Measurements from ENCODE around the gene MEI1. TPM values are rescaled to one million over a fixed set of nuclear protein-coding genes. Genes with fewer than 3 reads are reported as not detected.
A peak's percentile ranks its signal among the peaks of the same experiment; 100 is the strongest.

MEI1 gene
- total RNA-seq, 1 donor, result 0.36 TPM

- H3K79me2 ChIP-seq (ENCODE audit: insufficient read depth, low read length), result no peaks in the 10 kb centered on the region
- H3K4me1 ChIP-seq (ENCODE audit: insufficient read depth, low read length), result peaks cover 25% of the 10 kb centered on the region
- H3K9me3 ChIP-seq (ENCODE audit: low read depth, low read length), result no peaks in the 10 kb centered on the region
- no peak for DNase-seq (ENCODE audit: insufficient read length, low spot score, missing footprints)
- no peak overlapping the region for H2AFZ ChIP-seq (ENCODE audit: low read length)
- no peak overlapping the region for H3K27ac ChIP-seq (ENCODE audit: low read depth, low read length)
- no peaks in the 10 kb centered on the region for H4K20me1 ChIP-seq (ENCODE audit: insufficient read depth, low read length)
- TF ChIP-seq CTCF (IDR thresholded peaks at IDR 0.05; ENCODE audit: extremely low read depth, low read depth, low read length), result no peak
- no peaks in the 10 kb centered on the region for H3K36me3 ChIP-seq (ENCODE audit: insufficient read depth, low read length)
- no peaks in the 10 kb centered on the region for H3K27me3 ChIP-seq (ENCODE audit: insufficient read depth, low read length)
- no peak overlapping the region for H3K4me3 ChIP-seq (ENCODE audit: insufficient read depth, low read length)
- no peak overlapping the region for H3K4me2 ChIP-seq (ENCODE audit: insufficient read depth, low read length)
Observed at GRCh38 chr22:41821471-41822316, 122.4 kb downstream of the MEI1 start.

GRCh38 chr22:41822317-41823057 lies 123.2 kb downstream of the MEI1 start:
- no peaks in the 10 kb centered on the region for H4K20me1 ChIP-seq (ENCODE audit: insufficient read depth, low read length)
- no peaks in the 10 kb centered on the region for H3K9me3 ChIP-seq (ENCODE audit: low read depth, low read length)
- DNase-seq (ENCODE audit: insufficient read length, low spot score, missing footprints), result peak; percentile 86
- H2AFZ ChIP-seq (ENCODE audit: low read length), result no peak overlapping the region
- H3K4me2 ChIP-seq (ENCODE audit: insufficient read depth, low read length), result no peak overlapping the region
- no peaks in the 10 kb centered on the region for H3K79me2 ChIP-seq (ENCODE audit: insufficient read depth, low read length)
- H3K4me3 ChIP-seq (ENCODE audit: insufficient read depth, low read length), result no peak overlapping the region
- TF ChIP-seq CTCF (IDR thresholded peaks at IDR 0.05; ENCODE audit: extremely low read depth, low read depth, low read length), result peak; percentile 54
- no peaks in the 10 kb centered on the region for H3K27me3 ChIP-seq (ENCODE audit: insufficient read depth, low read length)
- no peaks in the 10 kb centered on the region for H3K36me3 ChIP-seq (ENCODE audit: insufficient read depth, low read length)
- no peak overlapping the region for H3K27ac ChIP-seq (ENCODE audit: low read depth, low read length)
- H3K4me1 ChIP-seq (ENCODE audit: insufficient read depth, low read length), result peaks cover 25% of the 10 kb centered on the region

GRCh38 chr22:41823797-41824196 lies 124.5 kb downstream of the MEI1 start:
- no peak overlapping the region for H3K4me2 ChIP-seq (ENCODE audit: insufficient read depth, low read length)
- no peaks in the 10 kb centered on the region for H3K79me2 ChIP-seq (ENCODE audit: insufficient read depth, low read length)
- TF ChIP-seq CTCF (IDR thresholded peaks at IDR 0.05; ENCODE audit: extremely low read depth, low read depth, low read length), result no peak
- DNase-seq (ENCODE audit: insufficient read length, low spot score, missing footprints), result no peak
- peak overlapping the region; percentile 24 for H3K27ac ChIP-seq (ENCODE audit: low read depth, low read length)
- H3K36me3 ChIP-seq (ENCODE audit: insufficient read depth, low read length), result no peaks in the 10 kb centered on the region
- H2AFZ ChIP-seq (ENCODE audit: low read length), result peak overlapping the region; percentile 63
- peaks cover 25% of the 10 kb centered on the region for H3K4me1 ChIP-seq (ENCODE audit: insufficient read depth, low read length)
- H3K9me3 ChIP-seq (ENCODE audit: low read depth, low read length), result no peaks in the 10 kb centered on the region
- H3K4me3 ChIP-seq (ENCODE audit: insufficient read depth, low read length), result no peak overlapping the region
- no peaks in the 10 kb centered on the region for H4K20me1 ChIP-seq (ENCODE audit: insufficient read depth, low read length)
- H3K27me3 ChIP-seq (ENCODE audit: insufficient read depth, low read length), result no peaks in the 10 kb centered on the region

GRCh38 chr22:41825376-41825775 lies 126.1 kb downstream of the MEI1 start:
- no peak for TF ChIP-seq CTCF (IDR thresholded peaks at IDR 0.05; ENCODE audit: extremely low read depth, low read depth, low read length)
- Histone ChIP-seq H3K27me3 (ENCODE audit: insufficient read depth, low read length) (no peaks in the 10 kb centered on the region), H3K4me1 (ENCODE audit: insufficient read depth, low read length) (peaks cover 25% of the 10 kb centered on the region), H4K20me1 (ENCODE audit: insufficient read depth, low read length) (no peaks in the 10 kb centered on the region), H3K27ac (ENCODE audit: low read depth, low read length) (peak overlapping the region; percentile 23), H3K79me2 (ENCODE audit: insufficient read depth, low read length) (no peaks in the 10 kb centered on the region), H2AFZ (ENCODE audit: low read length) (peak overlapping the region; percentile 63), H3K36me3 (ENCODE audit: insufficient read depth, low read length) (no peaks in the 10 kb centered on the region), H3K4me2 (ENCODE audit: insufficient read depth, low read length) (peak overlapping the region; percentile 51), H3K9me3 (ENCODE audit: low read depth, low read length) (no peaks in the 10 kb centered on the region), H3K4me3 (ENCODE audit: insufficient read depth, low read length) (no peak overlapping the region)
- peak; percentile 88 for DNase-seq (ENCODE audit: insufficient read length, low spot score, missing footprints)

Data from osteoblast (primary cell).